Lower lobe of right lung (tissue), 2 donors: ENCODE results near the gene SPEF1. TPM values are rescaled to one million over a fixed set of nuclear protein-coding genes. Genes with fewer than 3 reads are reported as not detected.
A peak's percentile ranks its signal among the peaks of the same experiment; 100 is the strongest.

Source experiments
- ATAC-seq, 2 donors: fragments of 200-7000 bp; cut with Tn5 transposase; one replicate each; pipeline ENCODE4 v1.9.1; 2020 to 2022; ENCODE audit warnings: mild to moderate bottlenecking in 2 of 2, moderate library complexity in 2 of 2
- DNase-seq: peaks from one replicate; pipeline ENCODE4 v3.0.0-alpha.2; 2020
- H3K27ac ChIP-seq: fragments of 200-600 bp; one replicate; pipeline ENCODE4 v1.8.0; 2022
- H3K27me3 ChIP-seq: fragments of 200-600 bp; one replicate; pipeline ENCODE4 v1.8.0; 2022; ENCODE audit warnings: low read depth
- H3K36me3 ChIP-seq: fragments of 200-600 bp; one replicate; pipeline ENCODE4 v1.8.0; 2022; ENCODE audit warnings: mild to moderate bottlenecking
- H3K4me1 ChIP-seq: fragments of 200-600 bp; one replicate; pipeline ENCODE4 v1.8.0; 2022
- H3K4me3 ChIP-seq: fragments of 200-600 bp; one replicate; pipeline ENCODE4 v1.8.0; 2022; ENCODE audit warnings: mild to moderate bottlenecking
- H3K9me3 ChIP-seq: fragments of 200-600 bp; one replicate; pipeline ENCODE4 v1.8.0; 2022
- CTCF ChIP-seq: fragments of 200-600 bp; IDR thresholded peaks from one replicate; pipeline ENCODE4 v1.8.0; 2022; ENCODE audit warnings: antibody characterized with exemption, mild to moderate bottlenecking
- intact Hi-C: fragments of 100-400 bp; cut with DNase I; formaldehyde crosslinking; loops from one replicate; pipeline ENCODE4 v1.11.0; 2022
- total RNA-seq: library from RNA; stranded (reverse); fragmentation: NEBNext Ultra II Directional; extraction: Animal tissue kit (Norgen Biotek cat#: 25700); gene quantifications from one replicate; pipeline ENCODE4 v1.2.1, GENCODE V29; 2021
- donor health status: DM: no; HTN: yes; CAD: no; lungs with severe emphysema.

The SPEF1 gene
- total RNA-seq, 1 donor from 2014 or later, result 3.9 TPM

DNA sequence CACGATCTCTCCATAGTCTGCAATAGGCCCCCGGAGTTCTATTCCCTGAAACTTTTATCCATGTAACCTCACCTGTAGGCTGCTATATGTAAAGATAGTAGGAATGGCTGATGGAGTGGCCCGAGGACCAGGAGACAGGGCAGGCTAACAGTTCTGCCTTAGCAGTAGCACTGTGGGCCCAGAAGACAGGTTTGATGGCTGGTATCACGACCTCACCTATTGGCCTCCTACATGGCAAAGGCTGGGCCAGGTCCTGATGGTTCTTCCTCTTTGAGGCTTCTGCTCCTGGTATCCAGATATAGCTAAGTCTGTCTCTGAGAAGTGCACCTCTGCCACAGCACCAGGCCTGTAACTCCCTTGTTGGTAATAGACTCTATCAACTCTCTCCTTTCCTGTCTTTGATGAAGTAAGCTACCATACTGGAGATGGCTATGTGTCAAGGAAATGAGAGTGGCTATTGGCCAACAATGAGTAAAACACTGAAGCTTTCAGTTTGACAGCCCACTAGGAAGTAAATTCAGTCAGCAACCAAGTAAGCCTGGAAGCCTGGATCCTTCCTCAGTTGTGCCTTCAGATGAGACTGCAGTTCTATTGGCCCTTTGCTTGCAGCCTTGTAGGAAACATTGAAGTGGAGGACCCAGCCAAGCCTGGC is 5.7 kb downstream of the SPEF1 start:
- H3K27me3 ChIP-seq, result peaks cover 7% of the 10 kb centered on the region
- ATAC-seq (no peak), DNase-seq (no peak)
- no peaks in the 10 kb centered on the region for H3K36me3 ChIP-seq
- intact Hi-C loops, result no loop called here
- H3K27ac ChIP-seq, result no peak overlapping the region
- no peak for TF ChIP-seq CTCF
- H3K9me3 ChIP-seq, result no peaks in the 10 kb centered on the region
- no peak overlapping the region for H3K4me3 ChIP-seq
- peaks cover 19% of the 10 kb centered on the region for H3K4me1 ChIP-seq

DNA sequence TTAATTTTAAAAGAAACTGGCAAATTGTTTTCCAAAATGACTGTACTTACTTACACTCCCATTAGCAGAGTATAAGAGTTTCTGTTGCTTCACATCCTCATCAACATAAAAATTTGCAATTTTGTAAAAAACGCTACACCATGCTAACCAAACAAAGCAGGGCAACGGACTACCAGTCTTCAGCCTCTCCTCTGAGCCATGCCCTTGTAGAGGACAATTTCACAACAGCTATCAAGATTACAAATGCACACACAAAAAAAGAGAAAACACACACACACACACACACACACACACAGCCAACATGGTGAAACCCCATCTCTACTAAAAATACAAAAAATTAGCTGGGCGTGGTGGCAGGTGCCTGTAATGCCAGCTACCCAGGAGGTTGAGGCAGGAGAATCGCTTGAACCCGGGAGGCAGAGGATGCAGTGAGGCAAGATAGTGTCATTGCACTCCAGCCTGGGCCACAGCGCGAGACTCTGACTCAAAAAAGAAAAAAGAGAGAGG is 9.6 kb downstream of the SPEF1 start:
- no peak for TF ChIP-seq CTCF
- H3K27ac ChIP-seq, result no peak overlapping the region
- no peaks in the 10 kb centered on the region for H3K9me3 ChIP-seq
- no peaks in the 10 kb centered on the region for H3K27me3 ChIP-seq
- peaks cover 17% of the 10 kb centered on the region for H3K4me1 ChIP-seq
- no peaks in the 10 kb centered on the region for H3K36me3 ChIP-seq
- intact Hi-C loops, result no loop called here
- no peak overlapping the region for H3K4me3 ChIP-seq
- ATAC-seq (no peak), DNase-seq (no peak)

- ATAC-seq, result peak; percentile 68 to 69
- Histone ChIP-seq H3K4me3 (peak overlapping the region; percentile 65), H3K27me3 (no peaks in the 10 kb centered on the region), H3K27ac (peak overlapping the region; percentile 83), H3K9me3 (no peaks in the 10 kb centered on the region), H3K4me1 (peaks cover 45% of the 10 kb centered on the region), H3K36me3 (no peaks in the 10 kb centered on the region)
- TF ChIP-seq CTCF, result peak; percentile 55
- intact Hi-C loops, result no loop called here
- peak; percentile 84 for DNase-seq
These were observed 12.7 kb downstream of the SPEF1 start for GRCh38 chr20:3768342-3769130.

- ATAC-seq, result peak; percentile 97
- Histone ChIP-seq H3K27ac (peak within 1 kb of the TSS; percentile 83), H3K27me3 (no peaks in the 10 kb centered on the region), H3K9me3 (no peaks in the 10 kb centered on the region), H3K36me3 (no peaks in the 10 kb centered on the region), H3K4me1 (peaks cover 45% of the 10 kb centered on the region), H3K4me3 (peak within 1 kb of the TSS; percentile 65)
- intact Hi-C loops, result no loop called here
- TF ChIP-seq CTCF, result no peak
- peak; percentile 100 for DNase-seq
These were observed 13.6 kb downstream of the SPEF1 start, which contains the start of gene ADISSP for GRCh38 chr20:3767427-3768341. TSS of gene ADISSP (minus strand) at chr20:3767753. CDS start at chr20:3760100, 7,653 bp downstream.

DNA sequence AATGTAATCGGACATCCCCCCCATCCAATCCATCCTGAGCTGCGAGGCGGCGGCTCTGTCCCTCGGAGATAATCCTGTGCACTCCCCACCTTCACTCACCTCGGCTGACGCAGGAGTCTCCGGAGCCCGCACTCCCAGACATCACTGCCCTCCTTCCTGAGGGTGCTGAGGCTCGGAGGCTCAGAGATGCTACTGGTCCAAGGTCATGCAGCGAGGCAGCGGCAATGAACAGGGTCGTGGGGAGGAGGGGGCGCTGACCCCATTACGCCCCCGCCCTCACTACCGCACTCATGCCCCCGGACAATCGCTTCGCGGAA is 14.2 kb downstream of the SPEF1 start:
- no peaks in the 10 kb centered on the region for H3K9me3 ChIP-seq
- peaks cover under 1% of the 10 kb centered on the region for H3K36me3 ChIP-seq
- peak overlapping the region; percentile 65 for H3K4me3 ChIP-seq
- H3K27ac ChIP-seq, result no peak overlapping the region
- no peaks in the 10 kb centered on the region for H3K27me3 ChIP-seq
- TF ChIP-seq CTCF, result no peak
- H3K4me1 ChIP-seq, result peaks cover 49% of the 10 kb centered on the region
- peak; percentile 50 for DNase-seq
- intact Hi-C loops, result no loop called here
- ATAC-seq, result peak in 1 of 2 donors; percentile 2
